ENCODE measurements around the gene ETS2.

The ETS2 gene

GRCh38 chr21:38816400-38816977, 10.8 kb downstream of the ETS2 start:
- H3K9me3 ChIP-seq (replicated peaks; ENCODE audit: insufficient read depth, low read length) = no peaks in the 10 kb centered on the region
- H2AFZ ChIP-seq (ENCODE audit: low read length) = no peak overlapping the region
- H3K4me2 ChIP-seq (ENCODE audit: low read depth, low read length) = no peak overlapping the region
- H3K4me1 ChIP-seq (ENCODE audit: low read length) = no peaks in the 10 kb centered on the region
- no peaks in the 10 kb centered on the region for H3K9me2 ChIP-seq (replicated peaks; ENCODE audit: insufficient read depth, low read length)
- H3K79me2 ChIP-seq (ENCODE audit: low read length) = no peaks in the 10 kb centered on the region
- H4K20me1 ChIP-seq (ENCODE audit: insufficient read depth, low read length) = no peaks in the 10 kb centered on the region
- no peak overlapping the region for H3K9ac ChIP-seq (ENCODE audit: low read length)
- TF ChIP-seq EZH2phosphoT487 (IDR thresholded peaks at IDR 0.05; ENCODE audit: low read length) (no peak), CTCF (IDR thresholded peaks at IDR 0.05; ENCODE audit: low read length) (no peak), EZH2 (optimal IDR thresholded peaks at IDR 0.05; ENCODE audit: low read depth, low read length) (no peak)
- no peak overlapping the region for H3K27ac ChIP-seq (ENCODE audit: low read length)
- H3K36me3 ChIP-seq (replicated peaks; ENCODE audit: insufficient read depth, low read length) = no peaks in the 10 kb centered on the region
- no peak overlapping the region for H3K4me3 ChIP-seq (ENCODE audit: low read length)
- no peaks in the 10 kb centered on the region for H3K27me3 ChIP-seq (replicated peaks; ENCODE audit: insufficient read depth, low read length)
- DNase-seq = no peak
- H3F3A ChIP-seq (ENCODE audit: insufficient read depth, low read length) = no peaks in the 10 kb centered on the region

GRCh38 chr21:38817371-38818324, 11.9 kb downstream of the ETS2 start:
- Histone ChIP-seq H3K27ac (ENCODE audit: low read length) (no peak overlapping the region), H3K4me1 (ENCODE audit: low read length) (no peaks in the 10 kb centered on the region), H3F3A (ENCODE audit: insufficient read depth, low read length) (no peaks in the 10 kb centered on the region), H3K9me2 (replicated peaks; ENCODE audit: insufficient read depth, low read length) (no peaks in the 10 kb centered on the region), H3K79me2 (ENCODE audit: low read length) (no peaks in the 10 kb centered on the region), H3K27me3 (replicated peaks; ENCODE audit: insufficient read depth, low read length) (no peaks in the 10 kb centered on the region), H4K20me1 (ENCODE audit: insufficient read depth, low read length) (no peaks in the 10 kb centered on the region), H3K36me3 (replicated peaks; ENCODE audit: insufficient read depth, low read length) (no peaks in the 10 kb centered on the region), H3K4me3 (ENCODE audit: low read length) (no peak overlapping the region), H3K4me2 (ENCODE audit: low read depth, low read length) (no peak overlapping the region), H3K9ac (ENCODE audit: low read length) (no peak overlapping the region), H3K9me3 (replicated peaks; ENCODE audit: insufficient read depth, low read length) (no peaks in the 10 kb centered on the region), H2AFZ (ENCODE audit: low read length) (no peak overlapping the region)
- DNase-seq = no peak
- TF ChIP-seq CTCF (IDR thresholded peaks at IDR 0.05; ENCODE audit: low read length) (no peak), EZH2 (optimal IDR thresholded peaks at IDR 0.05; ENCODE audit: low read depth, low read length) (no peak), EZH2phosphoT487 (IDR thresholded peaks at IDR 0.05; ENCODE audit: low read length) (no peak)

GRCh38 chr21:38818325-38818723, 12.6 kb downstream of the ETS2 start:
- H3K27ac ChIP-seq (ENCODE audit: low read length) = no peak overlapping the region
- H3K79me2 ChIP-seq (ENCODE audit: low read length) = no peaks in the 10 kb centered on the region
- no peaks in the 10 kb centered on the region for H3K36me3 ChIP-seq (replicated peaks; ENCODE audit: insufficient read depth, low read length)
- no peaks in the 10 kb centered on the region for H3K27me3 ChIP-seq (replicated peaks; ENCODE audit: insufficient read depth, low read length)
- TF ChIP-seq EZH2 (optimal IDR thresholded peaks at IDR 0.05; ENCODE audit: low read depth, low read length) = no peak
- no peak for TF ChIP-seq EZH2phosphoT487 (IDR thresholded peaks at IDR 0.05; ENCODE audit: low read length)
- TF ChIP-seq CTCF (IDR thresholded peaks at IDR 0.05; ENCODE audit: low read length) = no peak
- H3K9me2 ChIP-seq (replicated peaks; ENCODE audit: insufficient read depth, low read length) = no peaks in the 10 kb centered on the region
- no peak for DNase-seq
- no peaks in the 10 kb centered on the region for H3K4me1 ChIP-seq (ENCODE audit: low read length)
- no peak overlapping the region for H3K4me3 ChIP-seq (ENCODE audit: low read length)
- H3F3A ChIP-seq (ENCODE audit: insufficient read depth, low read length) = no peaks in the 10 kb centered on the region
- no peak overlapping the region for H2AFZ ChIP-seq (ENCODE audit: low read length)
- no peak overlapping the region for H3K9ac ChIP-seq (ENCODE audit: low read length)
- no peaks in the 10 kb centered on the region for H3K9me3 ChIP-seq (replicated peaks; ENCODE audit: insufficient read depth, low read length)
- no peaks in the 10 kb centered on the region for H4K20me1 ChIP-seq (ENCODE audit: insufficient read depth, low read length)
- H3K4me2 ChIP-seq (ENCODE audit: low read depth, low read length) = no peak overlapping the region
